ENCODE results near the gene HOXA13. TPM values are rescaled to one million over a fixed set of nuclear protein-coding genes. Genes with fewer than 3 reads are reported as not detected.
A peak's percentile ranks its signal among the peaks of the same experiment; 100 is the strongest.

The HOXA13 gene
- total RNA-seq, 2 donors from 2014 or later = not detected

DNA sequence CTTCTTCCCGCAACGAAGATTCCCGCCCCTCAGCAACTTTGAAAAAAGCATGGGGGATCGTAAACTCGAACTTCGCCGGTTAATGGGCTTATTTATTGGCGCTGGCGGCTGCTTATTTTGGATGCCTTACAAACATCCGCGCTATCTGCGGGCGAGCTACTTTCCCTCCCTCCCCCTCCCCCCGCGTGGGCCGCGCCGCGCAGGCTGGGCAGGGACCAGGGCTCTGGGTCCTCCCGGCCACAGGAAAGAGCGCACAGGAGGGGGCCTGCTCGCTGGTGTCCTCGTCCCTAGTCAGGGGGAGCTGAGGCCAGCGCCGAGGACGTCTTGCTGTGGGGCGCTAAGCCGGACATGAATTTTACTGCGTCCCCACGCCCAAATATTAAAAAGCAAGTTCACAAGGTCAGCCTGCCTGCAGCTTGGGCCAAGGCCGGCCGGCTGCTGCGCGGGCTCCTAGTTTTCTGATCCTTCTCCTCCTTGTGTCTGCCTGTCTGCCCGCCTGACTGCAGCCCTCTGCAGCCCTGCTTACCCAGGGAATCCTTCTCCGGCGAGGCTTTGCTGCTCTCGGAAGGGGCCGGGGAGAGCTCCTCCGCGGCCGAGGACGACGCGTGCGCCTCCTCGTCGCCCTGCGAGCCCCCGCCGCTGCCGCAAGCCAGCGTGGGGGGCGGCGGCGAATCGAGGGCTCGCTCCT is 26.9 kb downstream of the HOXA13 start:
- no peak for DNase-seq (ENCODE audit: low spot score)
- Histone ChIP-seq H3K4me3 (peak overlapping the region; percentile 20 to 46), H3K27ac (no peak overlapping the region), H3K4me1 (peaks cover 0 to 36% of the 10 kb centered on the region in 2 donors), H3K27me3 (peaks cover 59 to 85% of the 10 kb centered on the region in 2 donors), H3K9me3 (no peaks in the 10 kb centered on the region), H3K36me3 (no peaks in the 10 kb centered on the region)
- TF ChIP-seq, protein P1, sequence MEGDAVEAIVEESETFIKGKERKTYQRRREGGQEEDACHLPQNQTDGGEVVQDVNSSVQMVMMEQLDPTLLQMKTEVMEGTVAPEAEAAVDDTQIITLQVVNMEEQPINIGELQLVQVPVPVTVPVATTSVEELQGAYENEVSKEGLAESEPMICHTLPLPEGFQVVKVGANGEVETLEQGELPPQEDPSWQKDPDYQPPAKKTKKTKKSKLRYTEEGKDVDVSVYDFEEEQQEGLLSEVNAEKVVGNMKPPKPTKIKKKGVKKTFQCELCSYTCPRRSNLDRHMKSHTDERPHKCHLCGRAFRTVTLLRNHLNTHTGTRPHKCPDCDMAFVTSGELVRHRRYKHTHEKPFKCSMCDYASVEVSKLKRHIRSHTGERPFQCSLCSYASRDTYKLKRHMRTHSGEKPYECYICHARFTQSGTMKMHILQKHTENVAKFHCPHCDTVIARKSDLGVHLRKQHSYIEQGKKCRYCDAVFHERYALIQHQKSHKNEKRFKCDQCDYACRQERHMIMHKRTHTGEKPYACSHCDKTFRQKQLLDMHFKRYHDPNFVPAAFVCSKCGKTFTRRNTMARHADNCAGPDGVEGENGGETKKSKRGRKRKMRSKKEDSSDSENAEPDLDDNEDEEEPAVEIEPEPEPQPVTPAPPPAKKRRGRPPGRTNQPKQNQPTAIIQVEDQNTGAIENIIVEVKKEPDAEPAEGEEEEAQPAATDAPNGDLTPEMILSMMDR (IDR thresholded peaks at IDR 0.05) = no peak

DNA sequence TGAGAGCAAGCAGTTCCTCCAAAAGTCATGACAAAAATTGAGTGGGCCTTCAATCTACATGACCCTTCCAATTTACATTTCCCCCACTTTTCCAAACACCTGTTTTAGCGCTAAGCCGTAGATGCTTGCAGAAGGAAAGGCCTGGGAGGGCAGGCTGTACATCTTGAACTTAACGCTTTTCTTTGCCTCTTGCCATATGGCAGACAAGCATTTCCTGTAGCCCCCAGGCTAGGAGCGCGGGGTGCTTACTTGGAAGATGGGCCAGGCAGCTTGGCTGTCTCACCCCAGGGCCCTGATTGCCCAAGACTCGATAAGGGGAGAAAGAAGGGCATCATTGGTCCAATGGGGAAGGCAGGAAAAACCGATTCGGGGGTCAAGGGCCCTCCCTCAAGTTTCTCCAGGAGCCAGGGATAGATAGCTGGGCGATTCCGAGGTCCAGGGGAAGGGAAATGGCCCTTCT is 27.5 kb downstream of the HOXA13 start:
- H3K27ac ChIP-seq = no peak overlapping the region
- DNase-seq (ENCODE audit: low spot score) = no peak
- no peaks in the 10 kb centered on the region for H3K36me3 ChIP-seq
- TF ChIP-seq, protein P1 (IDR thresholded peaks at IDR 0.05) = no peak
- peaks cover 0 to 36% of the 10 kb centered on the region in 2 donors for H3K4me1 ChIP-seq
- no peak overlapping the region for H3K4me3 ChIP-seq
- H3K27me3 ChIP-seq = peaks cover 66 to 88% of the 10 kb centered on the region in 2 donors
- H3K9me3 ChIP-seq = no peaks in the 10 kb centered on the region

DNA sequence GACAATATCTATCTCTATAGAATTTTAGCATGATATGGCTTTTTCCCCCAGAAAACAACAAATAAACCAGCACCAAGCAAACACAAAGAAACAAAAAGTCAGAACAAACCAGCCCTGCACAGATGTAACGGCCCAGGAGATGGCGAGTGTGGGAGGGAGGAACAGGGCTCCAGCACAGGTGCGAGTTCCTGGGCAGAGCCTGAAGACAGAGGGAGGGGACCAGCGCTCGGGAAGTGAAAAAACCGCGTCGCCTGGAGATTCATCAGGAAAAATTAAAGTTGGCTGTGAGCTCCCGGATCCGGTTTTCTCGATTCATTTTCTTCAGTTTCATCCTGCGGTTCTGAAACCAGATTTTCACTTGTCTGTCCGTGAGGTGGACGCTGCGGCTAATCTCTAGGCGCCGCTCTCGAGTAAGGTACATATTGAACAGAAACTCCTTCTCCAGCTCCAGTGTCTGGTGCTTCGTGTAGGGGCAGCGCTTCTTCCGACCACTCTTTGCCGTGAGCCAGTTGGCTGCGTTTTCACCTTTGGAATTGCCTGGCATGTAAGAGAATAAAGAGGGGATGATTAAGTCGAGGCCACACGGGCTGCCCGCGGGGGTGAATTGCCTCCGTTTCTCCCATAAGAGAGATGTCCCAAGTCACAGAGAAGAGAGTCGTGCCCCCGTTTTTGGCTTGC is 28.1 kb downstream of the HOXA13 start:
- TF ChIP-seq, protein P1 (IDR thresholded peaks at IDR 0.05) = no peak

DNA sequence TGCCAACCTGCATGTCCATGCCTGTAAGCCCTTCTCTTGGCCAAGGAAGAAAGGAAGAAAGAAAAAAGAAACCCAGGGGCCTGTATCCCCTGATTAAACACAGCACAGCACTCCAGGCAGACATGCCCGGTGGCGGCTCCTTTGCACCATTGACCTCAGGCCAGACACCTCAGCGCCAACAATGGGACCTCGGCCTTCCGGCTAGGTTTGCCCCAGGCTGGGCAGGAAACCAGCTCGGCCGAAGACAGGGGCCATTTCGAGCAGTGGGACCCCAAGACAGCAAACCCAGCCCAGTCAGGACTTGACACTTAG is 28.6 kb downstream of the HOXA13 start:
- H3K4me1 ChIP-seq = peaks cover 0 to 45% of the 10 kb centered on the region in 2 donors
- peaks cover 76 to 88% of the 10 kb centered on the region in 2 donors for H3K27me3 ChIP-seq
- TF ChIP-seq, protein P1 (IDR thresholded peaks at IDR 0.05) = no peak
- DNase-seq (ENCODE audit: low spot score) = no peak
- H3K27ac ChIP-seq = no peak overlapping the region
- H3K4me3 ChIP-seq = no peak overlapping the region
- H3K36me3 ChIP-seq = no peaks in the 10 kb centered on the region
- H3K9me3 ChIP-seq = no peaks in the 10 kb centered on the region

More for the DNA sequence above, 28.1 kb downstream of the HOXA13 start:
- Histone ChIP-seq H3K27me3 (peaks cover 71 to 88% of the 10 kb centered on the region in 2 donors), H3K9me3 (no peaks in the 10 kb centered on the region), H3K36me3 (no peaks in the 10 kb centered on the region), H3K4me3 (no peak overlapping the region), H3K27ac (no peak overlapping the region), H3K4me1 (peaks cover 0 to 40% of the 10 kb centered on the region in 2 donors)
- no peak for DNase-seq (ENCODE audit: low spot score)

DNA sequence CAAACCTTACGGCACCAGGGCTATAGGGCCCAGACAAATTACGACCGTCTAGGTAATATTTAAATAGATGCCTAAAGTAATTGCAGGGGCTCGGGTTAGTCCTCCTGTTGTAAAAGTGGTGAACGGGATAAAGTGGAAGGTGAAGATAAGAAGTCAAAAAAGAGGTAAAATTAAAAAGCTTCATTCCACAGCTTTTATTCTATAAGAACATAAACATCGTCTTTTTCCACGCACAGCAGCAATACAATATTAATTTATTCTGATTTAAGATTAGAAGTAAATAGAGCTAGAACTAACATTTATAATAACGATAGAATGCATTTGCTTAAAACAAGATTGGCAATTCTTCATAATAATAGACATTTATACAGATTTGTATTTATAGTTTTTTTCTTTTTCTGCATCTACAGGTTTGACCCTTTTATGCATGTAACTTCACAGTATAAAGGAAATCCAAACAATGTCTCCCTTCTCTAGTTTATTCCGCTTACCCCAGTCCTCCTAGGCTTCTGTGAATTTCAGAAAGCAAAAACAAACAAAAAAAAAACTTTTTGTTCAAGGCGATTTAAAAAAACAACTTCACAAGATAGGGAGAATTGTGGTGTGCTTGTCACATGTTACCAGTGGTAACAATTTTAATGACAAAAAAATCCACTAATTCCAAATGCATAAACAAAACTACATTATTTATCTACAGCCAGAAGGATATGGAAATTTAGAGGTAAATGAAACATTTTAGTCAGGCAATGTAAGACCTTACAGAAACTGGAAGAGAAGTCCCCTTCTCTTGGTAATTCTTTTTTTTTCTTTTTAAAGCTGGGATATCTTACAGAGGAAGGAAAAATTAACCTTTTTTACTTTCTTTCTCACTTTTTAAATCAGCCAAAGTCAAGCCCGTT is 29.2 kb downstream of the HOXA13 start:
- no peaks in the 10 kb centered on the region for H3K9me3 ChIP-seq
- no peak overlapping the region for H3K4me3 ChIP-seq
- no peak overlapping the region for H3K27ac ChIP-seq
- DNase-seq (ENCODE audit: low spot score) = no peak
- no peaks in the 10 kb centered on the region for H3K36me3 ChIP-seq
- peaks cover 82 to 88% of the 10 kb centered on the region in 2 donors for H3K27me3 ChIP-seq
- peaks cover 0 to 49% of the 10 kb centered on the region in 2 donors for H3K4me1 ChIP-seq
- TF ChIP-seq, protein P1 (IDR thresholded peaks at IDR 0.05) = no peak

Data from right atrium auricular region (tissue), 2 donors.